ENCODE measurements around the gene SND1.

The SND1 gene

GRCh38 chr7:128024151-128024550 is 372.2 kb downstream of the SND1 start:
- no peak for DNase-seq (ENCODE audit: low read depth)

- DNase-seq (ENCODE audit: low read depth) = no peak
These were observed 373.4 kb downstream of the SND1 start for GRCh38 chr7:128025380-128025779.

- no peak for DNase-seq (ENCODE audit: low read depth)
These were observed 373.8 kb downstream of the SND1 start for GRCh38 chr7:128025819-128026218.

GRCh38 chr7:128026551-128026950 is 374.6 kb downstream of the SND1 start:
- no peak for DNase-seq (ENCODE audit: low read depth)

- no peak for DNase-seq (ENCODE audit: low read depth)
These were observed 375.5 kb downstream of the SND1 start for GRCh38 chr7:128027485-128027980.

- DNase-seq (ENCODE audit: low read depth) = no peak
These were observed 377.5 kb downstream of the SND1 start for GRCh38 chr7:128029405-128029995.

GRCh38 chr7:128030263-128030653 is 378.3 kb downstream of the SND1 start:
- no peak for DNase-seq (ENCODE audit: low read depth)

GRCh38 chr7:128030654-128031611 is 378.9 kb downstream of the SND1 start, which contains the start of gene LRRC4:
LRRC4 (minus strand) TSS chr7:128031437; CDS start chr7:128030640, 797 bp downstream.
- peak; percentile 29 for DNase-seq (ENCODE audit: low read depth)

GRCh38 chr7:128031901-128032604 is 380.1 kb downstream of the SND1 start:
- peak; percentile 57 for DNase-seq (ENCODE audit: low read depth)

GRCh38 chr7:128032605-128033235 is 380.7 kb downstream of the SND1 start:
- DNase-seq (ENCODE audit: low read depth) = peak; percentile 21

- DNase-seq (ENCODE audit: low read depth) = no peak
These were observed 381.3 kb downstream of the SND1 start for GRCh38 chr7:128033246-128033645.

- DNase-seq (ENCODE audit: low read depth) = no peak
These were observed 382.8 kb downstream of the SND1 start for GRCh38 chr7:128034825-128035224.

- no peak for DNase-seq (ENCODE audit: low read depth)
These were observed 383.7 kb downstream of the SND1 start for GRCh38 chr7:128035712-128036111.

- no peak for DNase-seq (ENCODE audit: low read depth)
These were observed 384.4 kb downstream of the SND1 start for GRCh38 chr7:128036226-128036940.

- no peak for DNase-seq (ENCODE audit: low read depth)
These were observed 385.1 kb downstream of the SND1 start for GRCh38 chr7:128037081-128037480.

- no peak for DNase-seq (ENCODE audit: low read depth)
These were observed 386.1 kb downstream of the SND1 start for GRCh38 chr7:128037880-128038619.

- no peak for DNase-seq (ENCODE audit: low read depth)
These were observed 387.6 kb downstream of the SND1 start for GRCh38 chr7:128039544-128039953.

GRCh38 chr7:128040205-128040604 is 388.2 kb downstream of the SND1 start:
- no peak for DNase-seq (ENCODE audit: low read depth)

- DNase-seq (ENCODE audit: low read depth) = no peak
These were observed 389.2 kb downstream of the SND1 start for GRCh38 chr7:128041203-128041602.

- DNase-seq (ENCODE audit: low read depth) = no peak
These were observed 390.0 kb downstream of the SND1 start for GRCh38 chr7:128042012-128042411.

GRCh38 chr7:128044064-128044463 is 392.1 kb downstream of the SND1 start:
- DNase-seq (ENCODE audit: low read depth) = no peak

Measured in activated T-cell treated with anti-CD3 and anti-CD28 coated beads for 48 hours (primary cell).